H1 (cell line): ENCODE data around the gene KLHL41.
"Not testable (repeated sequence)": the region's sequence is repeated elsewhere in the genome, so short reads cannot be mapped to it uniquely, and the experiment has no call there.

Source experiments
- CTCF ChIP-seq, 3 experiments: IDR thresholded peaks; 1 replicate in 2 of 3; 2 replicates in 1 of 3; pipeline versions ENCODE4 v1.5.1 to v1.6.1; 2011; ENCODE audit warnings: low read length in 3 of 3, mild to moderate bottlenecking in 3 of 3, inconsistent platforms in 2 of 3, low read depth in 1 of 3, moderate library complexity in 1 of 3; ENCODE audit not compliant: insufficient read depth in 1 of 3; ENCODE audit errors: control extremely low read depth in 1 of 3
- GABPA ChIP-seq: IDR thresholded peaks from 2 replicates; pipeline ENCODE4 v1.6.1; 2011; ENCODE audit warnings: mild to moderate bottlenecking, low read length, moderate library complexity, borderline replicate concordance; ENCODE audit not compliant: insufficient read depth
- HDAC6 ChIP-seq: IDR thresholded peaks from one replicate; pipeline ENCODE4 v1.7.1; 2012; ENCODE audit warnings: low read depth, mild to moderate bottlenecking, inconsistent platforms, low read length, moderate library complexity
- SAP30 ChIP-seq: fragments of 300-600 bp; sonication (generic); IDR thresholded peaks from 2 replicates; pipeline ENCODE4 v1.7.1; 2012; ENCODE audit warnings: low read length, moderate library complexity, mild to moderate bottlenecking, inconsistent platforms; ENCODE audit not compliant: insufficient read depth, insufficient replicate concordance
- SIX5 ChIP-seq: IDR thresholded peaks from 2 replicates; pipeline ENCODE4 v1.6.1; 2011; ENCODE audit warnings: mild to moderate bottlenecking, low read depth, low read length
- SP2 ChIP-seq: IDR thresholded peaks from 2 replicates; pipeline ENCODE4 v1.6.1; 2012; ENCODE audit warnings: mild to moderate bottlenecking, low read length, inconsistent platforms
- SRF ChIP-seq: IDR thresholded peaks from 2 replicates; pipeline ENCODE4 v1.6.1; 2011; ENCODE audit warnings: mild to moderate bottlenecking, low read depth, low read length, moderate library complexity
- ZNF274 ChIP-seq: IDR thresholded peaks from 2 replicates; pipeline ENCODE4 v1.7.0; 2012; ENCODE audit warnings: low read length, borderline replicate concordance; ENCODE audit errors: extremely low read depth

- TF ChIP-seq HDAC6; CTCF (IDR thresholded peaks at IDR 0.05; ENCODE audit: control extremely low read depth in 1 of 3, insufficient read depth in 1 of 3, low read depth in 1 of 3, low read length in 3 of 3); SRF; SIX5; ZNF274; SP2; SAP30; GABPA: not testable (repeated sequence)
These were observed 61.2 kb downstream of the KLHL41 start for GRCh38 chr2:169570752-169571151.
